ENCODE measurements around the gene ZNF580.

GRCh38 chr19:55640577-55641425, at the start of gene ZNF580:
- TF ChIP-seq GATA2 (IDR thresholded peaks at IDR 0.05; ENCODE audit: low read depth, low read length), result no peak
- TF ChIP-seq GATA3 (IDR thresholded peaks at IDR 0.05; ENCODE audit: low read depth, low read length), result no peak
